ENCODE results near the gene NCOA6.

GRCh38 chr20:34874094-34874654, 48.7 kb upstream of the NCOA6 start:
- no peak for TF ChIP-seq EZH2 (IDR thresholded peaks at IDR 0.05; ENCODE audit: low read depth)
- TF ChIP-seq CTCF (conservative IDR thresholded peaks at IDR 0.05) = peak; percentile 93

Data from PC-9 (cell line).